SU-DHL-6 (cell line): ENCODE data around the gene MZT2B.
"Not testable (repeated sequence)": the region's sequence is repeated elsewhere in the genome, so short reads cannot be mapped to it uniquely, and the experiment has no call there.

Experiments
- CTCF ChIP-seq: fragments of 200-600 bp; sonication (generic); IDR thresholded peaks from one replicate; pipeline ENCODE4 v1.5.1; 2017; ENCODE audit warnings: antibody characterized with exemption, mild to moderate bottlenecking, low read length, moderate library complexity; ENCODE audit not compliant: insufficient read depth, poor library complexity, severe bottlenecking
- EZH2phosphoT487 ChIP-seq: fragments of 200-600 bp; sonication (generic), shearing (Covaris generic); conservative IDR thresholded peaks from 2 replicates; pipeline ENCODE4 v1.6.1; 2018; ENCODE audit warnings: mild to moderate bottlenecking, antibody characterized with exemption, low read length, moderate library complexity, mixed read lengths

DNA sequence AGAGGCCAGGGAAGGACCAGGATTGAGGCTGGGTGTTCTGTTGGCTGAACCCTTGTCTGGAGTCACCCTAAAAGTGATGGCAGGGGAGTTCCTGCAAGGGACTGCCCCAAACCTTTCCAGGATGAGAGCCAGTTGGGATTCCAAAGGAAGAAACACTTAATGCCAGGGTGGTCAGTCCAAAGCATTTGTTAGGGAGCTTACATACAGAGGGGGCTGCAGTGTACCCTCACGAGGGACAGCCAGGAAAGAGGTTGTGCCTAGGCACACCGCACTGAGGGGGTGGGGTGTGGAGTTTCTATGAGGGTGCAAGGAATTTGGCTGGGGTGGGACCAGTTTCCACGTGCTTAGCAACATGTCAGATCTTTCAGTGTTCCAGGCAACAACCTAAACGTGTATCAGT lies 6.9 kb downstream of the MZT2B start:
- not testable (repeated sequence) for TF ChIP-seq CTCF, EZH2phosphoT487
